ENCODE data around the gene ZNF710.
"Not testable (repeated sequence)": the region's sequence is repeated elsewhere in the genome, so short reads cannot be mapped to it uniquely, and the experiment has no call there.

Gene ZNF710

GRCh38 chr15:89967881-89968280 lies 33.2 kb upstream of the ZNF710 start:
- no peak for DNase-seq (ENCODE audit: low spot score)
- TF ChIP-seq CTCF (IDR thresholded peaks at IDR 0.05; ENCODE audit: extremely low read depth, insufficient read depth, missing control alignments) = no peak
- in situ Hi-C loops (cut with MboI; ENCODE audit: low pct_unique_long_range_greater_than_20kb, low sequenced_read_pairs, unreplicated experiment) = no loop called here

- peak; percentile 78 for DNase-seq (ENCODE audit: low spot score)
- in situ Hi-C loops (cut with MboI; ENCODE audit: low pct_unique_long_range_greater_than_20kb, low sequenced_read_pairs, unreplicated experiment) = no loop called here
- TF ChIP-seq CTCF (IDR thresholded peaks at IDR 0.05; ENCODE audit: extremely low read depth, insufficient read depth, missing control alignments) = peak; percentile 62
Observed at GRCh38 chr15:89971592-89971997, 29.5 kb upstream of the ZNF710 start.

GRCh38 chr15:89972085-89972484 lies 29.0 kb upstream of the ZNF710 start:
- no peak for TF ChIP-seq CTCF (IDR thresholded peaks at IDR 0.05; ENCODE audit: extremely low read depth, insufficient read depth, missing control alignments)
- in situ Hi-C loops (cut with MboI; ENCODE audit: low pct_unique_long_range_greater_than_20kb, low sequenced_read_pairs, unreplicated experiment) = no loop called here
- no peak for DNase-seq (ENCODE audit: low spot score)

GRCh38 chr15:89975482-89976245 lies 25.5 kb upstream of the ZNF710 start:
- no peak for DNase-seq (ENCODE audit: low spot score)
- TF ChIP-seq CTCF (IDR thresholded peaks at IDR 0.05; ENCODE audit: extremely low read depth, insufficient read depth, missing control alignments) = no peak
- in situ Hi-C loops (cut with MboI; ENCODE audit: low pct_unique_long_range_greater_than_20kb, low sequenced_read_pairs, unreplicated experiment) = no loop called here

GRCh38 chr15:89976246-89976600 lies 24.9 kb upstream of the ZNF710 start:
- no peak for TF ChIP-seq CTCF (IDR thresholded peaks at IDR 0.05; ENCODE audit: extremely low read depth, insufficient read depth, missing control alignments)
- in situ Hi-C loops (cut with MboI; ENCODE audit: low pct_unique_long_range_greater_than_20kb, low sequenced_read_pairs, unreplicated experiment) = no loop called here
- no peak for DNase-seq (ENCODE audit: low spot score)

- in situ Hi-C loops (cut with MboI; ENCODE audit: low pct_unique_long_range_greater_than_20kb, low sequenced_read_pairs, unreplicated experiment) = not testable (repeated sequence)
Observed at GRCh38 chr15:89977836-89978235, 23.3 kb upstream of the ZNF710 start.

GRCh38 chr15:89978914-89979313 lies 22.2 kb upstream of the ZNF710 start:
- in situ Hi-C loops (cut with MboI; ENCODE audit: low pct_unique_long_range_greater_than_20kb, low sequenced_read_pairs, unreplicated experiment) = no loop called here

More at GRCh38 chr15:89977836-89978235, 23.3 kb upstream of the ZNF710 start:
- DNase-seq (ENCODE audit: low spot score) = not testable (repeated sequence)

More at GRCh38 chr15:89978914-89979313, 22.2 kb upstream of the ZNF710 start:
- no peak for TF ChIP-seq CTCF (IDR thresholded peaks at IDR 0.05; ENCODE audit: extremely low read depth, insufficient read depth, missing control alignments)
- DNase-seq (ENCODE audit: low spot score) = no peak

Measured in GM13977 (cell line).